ENCODE results near the gene EMC10.
A peak's percentile ranks its signal among the peaks of the same experiment; 100 is the strongest.

The EMC10 gene

DNA sequence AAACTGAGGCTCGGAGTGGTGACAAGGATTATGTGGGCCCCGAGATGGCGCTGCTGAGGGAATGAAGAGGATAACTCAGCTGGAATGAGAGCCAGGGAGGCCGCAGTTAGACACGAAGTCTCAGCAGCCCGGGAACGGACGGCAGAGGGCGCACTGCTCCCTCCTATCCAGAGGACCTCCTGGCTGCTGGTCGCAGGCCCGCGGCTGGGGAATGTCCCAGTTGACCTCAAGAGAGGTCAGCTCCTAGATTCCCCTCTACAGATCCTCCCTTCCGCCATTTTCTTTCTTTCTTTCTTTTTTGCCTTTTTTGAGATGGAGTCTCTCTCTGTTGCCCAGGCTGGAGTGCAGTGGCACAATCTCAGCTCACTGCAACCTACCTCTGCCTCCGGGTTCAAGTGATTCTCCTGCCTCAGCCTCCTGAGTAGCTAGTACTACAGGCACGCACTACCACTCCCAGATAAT, 61.5 kb downstream of the EMC10 start (continued):
- TF ChIP-seq ZNF202 (tag by site-specific recombination; IDR thresholded peaks at IDR 0.05; ENCODE audit: borderline replicate concordance), result no peak
- TF ChIP-seq BCL11A (tag by site-specific recombination; IDR thresholded peaks at IDR 0.05; ENCODE audit: low read depth), result 0 out of 2 replicates have a peak, but pooled peaks have one; percentile 34
- no peak for TF ChIP-seq ZNF214 (tag by site-specific recombination; IDR thresholded peaks at IDR 0.05; ENCODE audit: borderline replicate concordance)
- no peak for TF ChIP-seq ZNF791 (tag by site-specific recombination; IDR thresholded peaks at IDR 0.05)
- peak; percentile 26; the same call in 1 of the 2 replicates for TF ChIP-seq IKZF3 (tag by site-specific recombination; IDR thresholded peaks at IDR 0.05)
- no peak for TF ChIP-seq ZNF211 (tag by site-specific recombination; IDR thresholded peaks at IDR 0.05; ENCODE audit: low read depth)
- TF ChIP-seq GLIS1 (tag by site-specific recombination; IDR thresholded peaks at IDR 0.05), result peak; percentile 71
- no peak for TF ChIP-seq ZNF473 (tag by site-specific recombination; IDR thresholded peaks at IDR 0.05)
- TF ChIP-seq, protein P1, sequence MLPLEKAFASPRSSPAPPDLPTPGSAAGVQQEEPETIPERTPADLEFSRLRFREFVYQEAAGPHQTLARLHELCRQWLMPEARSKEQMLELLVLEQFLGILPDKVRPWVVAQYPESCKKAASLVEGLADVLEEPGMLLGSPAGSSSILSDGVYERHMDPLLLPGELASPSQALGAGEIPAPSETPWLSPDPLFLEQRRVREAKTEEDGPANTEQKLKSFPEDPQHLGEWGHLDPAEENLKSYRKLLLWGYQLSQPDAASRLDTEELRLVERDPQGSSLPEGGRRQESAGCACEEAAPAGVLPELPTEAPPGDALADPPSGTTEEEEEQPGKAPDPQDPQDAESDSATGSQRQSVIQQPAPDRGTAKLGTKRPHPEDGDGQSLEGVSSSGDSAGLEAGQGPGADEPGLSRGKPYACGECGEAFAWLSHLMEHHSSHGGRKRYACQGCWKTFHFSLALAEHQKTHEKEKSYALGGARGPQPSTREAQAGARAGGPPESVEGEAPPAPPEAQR (tag by site-specific recombination; IDR thresholded peaks at IDR 0.05), result no peak
- TF ChIP-seq ZFHX2 (tag by site-specific recombination; conservative IDR thresholded peaks at IDR 0.05), result no peak
- TF ChIP-seq ZNF184 (tag by site-specific recombination; IDR thresholded peaks at IDR 0.05), result no peak
- TF ChIP-seq ZNF548 (tag by site-specific recombination; IDR thresholded peaks at IDR 0.05), result no peak
- no peak for TF ChIP-seq ZNF501 (tag by site-specific recombination; IDR thresholded peaks at IDR 0.05)
- TF ChIP-seq ZNF10 (tag by site-specific recombination; IDR thresholded peaks at IDR 0.05), result no peak
- TF ChIP-seq ZNF24 (tag by site-specific recombination; IDR thresholded peaks at IDR 0.05), result no peak
- TF ChIP-seq, protein P2, sequence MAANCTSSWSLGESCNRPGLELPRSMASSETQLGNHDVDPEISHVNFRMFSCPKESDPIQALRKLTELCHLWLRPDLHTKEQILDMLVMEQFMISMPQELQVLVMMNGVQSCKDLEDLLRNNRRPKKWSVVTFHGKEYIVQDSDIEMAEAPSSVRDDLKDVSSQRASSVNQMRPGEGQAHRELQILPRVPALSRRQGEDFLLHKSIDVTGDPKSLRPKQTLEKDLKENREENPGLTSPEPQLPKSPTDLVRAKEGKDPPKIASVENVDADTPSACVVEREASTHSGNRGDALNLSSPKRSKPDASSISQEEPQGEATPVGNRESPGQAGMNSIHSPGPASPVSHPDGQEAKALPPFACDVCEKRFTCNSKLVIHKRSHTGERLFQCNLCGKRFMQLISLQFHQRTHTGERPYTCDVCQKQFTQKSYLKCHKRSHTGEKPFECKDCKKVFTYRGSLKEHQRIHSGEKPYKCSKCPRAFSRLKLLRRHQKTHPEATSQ (tag by site-specific recombination; IDR thresholded peaks at IDR 0.05), result no peak
- no peak for TF ChIP-seq ZNF837 (tag by site-specific recombination; IDR thresholded peaks at IDR 0.05)
- TF ChIP-seq SP7 (tag by site-specific recombination; IDR thresholded peaks at IDR 0.05), result peak; percentile 54; the same call in 1 of the 2 replicates
- TF ChIP-seq SALL2 (tag by site-specific recombination; IDR thresholded peaks at IDR 0.05; ENCODE audit: borderline replicate concordance), result no peak
- TF ChIP-seq, protein P3, sequence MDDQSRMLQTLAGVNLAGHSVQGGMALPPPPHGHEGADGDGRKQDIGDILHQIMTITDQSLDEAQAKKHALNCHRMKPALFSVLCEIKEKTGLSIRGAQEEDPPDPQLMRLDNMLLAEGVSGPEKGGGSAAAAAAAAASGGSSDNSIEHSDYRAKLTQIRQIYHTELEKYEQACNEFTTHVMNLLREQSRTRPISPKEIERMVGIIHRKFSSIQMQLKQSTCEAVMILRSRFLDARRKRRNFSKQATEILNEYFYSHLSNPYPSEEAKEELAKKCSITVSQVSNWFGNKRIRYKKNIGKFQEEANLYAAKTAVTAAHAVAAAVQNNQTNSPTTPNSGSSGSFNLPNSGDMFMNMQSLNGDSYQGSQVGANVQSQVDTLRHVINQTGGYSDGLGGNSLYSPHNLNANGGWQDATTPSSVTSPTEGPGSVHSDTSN (CRISPR knock-in tag; IDR thresholded peaks at IDR 0.05), result no peak
- TF ChIP-seq ZNF549 (tag by site-specific recombination; IDR thresholded peaks at IDR 0.05), result no peak
- TF ChIP-seq, protein P4, sequence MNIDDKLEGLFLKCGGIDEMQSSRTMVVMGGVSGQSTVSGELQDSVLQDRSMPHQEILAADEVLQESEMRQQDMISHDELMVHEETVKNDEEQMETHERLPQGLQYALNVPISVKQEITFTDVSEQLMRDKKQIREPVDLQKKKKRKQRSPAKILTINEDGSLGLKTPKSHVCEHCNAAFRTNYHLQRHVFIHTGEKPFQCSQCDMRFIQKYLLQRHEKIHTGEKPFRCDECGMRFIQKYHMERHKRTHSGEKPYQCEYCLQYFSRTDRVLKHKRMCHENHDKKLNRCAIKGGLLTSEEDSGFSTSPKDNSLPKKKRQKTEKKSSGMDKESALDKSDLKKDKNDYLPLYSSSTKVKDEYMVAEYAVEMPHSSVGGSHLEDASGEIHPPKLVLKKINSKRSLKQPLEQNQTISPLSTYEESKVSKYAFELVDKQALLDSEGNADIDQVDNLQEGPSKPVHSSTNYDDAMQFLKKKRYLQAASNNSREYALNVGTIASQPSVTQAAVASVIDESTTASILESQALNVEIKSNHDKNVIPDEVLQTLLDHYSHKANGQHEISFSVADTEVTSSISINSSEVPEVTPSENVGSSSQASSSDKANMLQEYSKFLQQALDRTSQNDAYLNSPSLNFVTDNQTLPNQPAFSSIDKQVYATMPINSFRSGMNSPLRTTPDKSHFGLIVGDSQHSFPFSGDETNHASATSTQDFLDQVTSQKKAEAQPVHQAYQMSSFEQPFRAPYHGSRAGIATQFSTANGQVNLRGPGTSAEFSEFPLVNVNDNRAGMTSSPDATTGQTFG (tag by site-specific recombination; IDR thresholded peaks at IDR 0.05; ENCODE audit: borderline replicate concordance), result no peak
- TF ChIP-seq, protein P5, sequence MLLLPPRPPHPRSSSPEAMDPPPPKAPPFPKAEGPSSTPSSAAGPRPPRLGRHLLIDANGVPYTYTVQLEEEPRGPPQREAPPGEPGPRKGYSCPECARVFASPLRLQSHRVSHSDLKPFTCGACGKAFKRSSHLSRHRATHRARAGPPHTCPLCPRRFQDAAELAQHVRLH (tag by site-specific recombination; IDR thresholded peaks at IDR 0.05), result peak; percentile 75; the same call in 1 of the 2 replicates
- TF ChIP-seq ZNF433 (tag by site-specific recombination; IDR thresholded peaks at IDR 0.05; ENCODE audit: low read depth), result no peak
- TF ChIP-seq, protein P6, sequence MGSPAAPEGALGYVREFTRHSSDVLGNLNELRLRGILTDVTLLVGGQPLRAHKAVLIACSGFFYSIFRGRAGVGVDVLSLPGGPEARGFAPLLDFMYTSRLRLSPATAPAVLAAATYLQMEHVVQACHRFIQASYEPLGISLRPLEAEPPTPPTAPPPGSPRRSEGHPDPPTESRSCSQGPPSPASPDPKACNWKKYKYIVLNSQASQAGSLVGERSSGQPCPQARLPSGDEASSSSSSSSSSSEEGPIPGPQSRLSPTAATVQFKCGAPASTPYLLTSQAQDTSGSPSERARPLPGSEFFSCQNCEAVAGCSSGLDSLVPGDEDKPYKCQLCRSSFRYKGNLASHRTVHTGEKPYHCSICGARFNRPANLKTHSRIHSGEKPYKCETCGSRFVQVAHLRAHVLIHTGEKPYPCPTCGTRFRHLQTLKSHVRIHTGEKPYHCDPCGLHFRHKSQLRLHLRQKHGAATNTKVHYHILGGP (tag by site-specific recombination; IDR thresholded peaks at IDR 0.05), result no peak
- no peak for TF ChIP-seq ZNF624 (tag by site-specific recombination; IDR thresholded peaks at IDR 0.05)
- TF ChIP-seq ZNF677 (tag by site-specific recombination; IDR thresholded peaks at IDR 0.05), result no peak
- TF ChIP-seq ZNF16 (tag by site-specific recombination; IDR thresholded peaks at IDR 0.05; ENCODE audit: low read depth), result no peak
- no peak for TF ChIP-seq MYNN (tag by site-specific recombination; IDR thresholded peaks at IDR 0.05; ENCODE audit: borderline replicate concordance)
- no peak for TF ChIP-seq ZSCAN23 (tag by site-specific recombination; IDR thresholded peaks at IDR 0.05)
- TF ChIP-seq YY1 (tag by site-specific recombination; IDR thresholded peaks at IDR 0.05), result no peak
- no peak for TF ChIP-seq ZNF302 (tag by site-specific recombination; IDR thresholded peaks at IDR 0.05; ENCODE audit: low read depth)
- peak; percentile 77 for TF ChIP-seq ZNF654 (tag by site-specific recombination; IDR thresholded peaks at IDR 0.05; ENCODE audit: low read depth)
- no peak for TF ChIP-seq ZNF560 (tag by site-specific recombination; IDR thresholded peaks at IDR 0.05; ENCODE audit: borderline replicate concordance)
- no peak for TF ChIP-seq ZNF585B (tag by site-specific recombination; IDR thresholded peaks at IDR 0.05)

Data from HEK293 (cell line).